ENCODE data around the gene KIRREL3.

DNA sequence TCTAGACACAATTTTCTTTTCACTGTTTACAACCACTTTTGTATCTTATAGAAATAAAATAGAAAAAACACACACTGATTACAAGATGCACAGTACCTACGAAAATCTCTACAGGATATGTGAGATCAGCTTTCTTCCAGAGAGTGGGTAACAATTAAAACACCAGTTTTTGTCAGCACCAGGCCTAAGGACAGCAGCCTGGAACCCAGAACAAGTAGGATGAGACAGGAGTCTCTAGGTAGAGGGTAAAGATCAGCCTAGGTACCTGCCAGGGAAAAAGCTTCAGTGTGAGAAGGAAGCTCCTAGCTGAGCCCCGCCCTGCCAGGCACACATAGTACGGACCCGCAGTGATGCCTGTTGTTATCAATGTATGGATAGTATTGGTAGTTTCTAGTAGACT lies 61.9 kb downstream of the KIRREL3 start:
- TF ChIP-seq, protein P1, sequence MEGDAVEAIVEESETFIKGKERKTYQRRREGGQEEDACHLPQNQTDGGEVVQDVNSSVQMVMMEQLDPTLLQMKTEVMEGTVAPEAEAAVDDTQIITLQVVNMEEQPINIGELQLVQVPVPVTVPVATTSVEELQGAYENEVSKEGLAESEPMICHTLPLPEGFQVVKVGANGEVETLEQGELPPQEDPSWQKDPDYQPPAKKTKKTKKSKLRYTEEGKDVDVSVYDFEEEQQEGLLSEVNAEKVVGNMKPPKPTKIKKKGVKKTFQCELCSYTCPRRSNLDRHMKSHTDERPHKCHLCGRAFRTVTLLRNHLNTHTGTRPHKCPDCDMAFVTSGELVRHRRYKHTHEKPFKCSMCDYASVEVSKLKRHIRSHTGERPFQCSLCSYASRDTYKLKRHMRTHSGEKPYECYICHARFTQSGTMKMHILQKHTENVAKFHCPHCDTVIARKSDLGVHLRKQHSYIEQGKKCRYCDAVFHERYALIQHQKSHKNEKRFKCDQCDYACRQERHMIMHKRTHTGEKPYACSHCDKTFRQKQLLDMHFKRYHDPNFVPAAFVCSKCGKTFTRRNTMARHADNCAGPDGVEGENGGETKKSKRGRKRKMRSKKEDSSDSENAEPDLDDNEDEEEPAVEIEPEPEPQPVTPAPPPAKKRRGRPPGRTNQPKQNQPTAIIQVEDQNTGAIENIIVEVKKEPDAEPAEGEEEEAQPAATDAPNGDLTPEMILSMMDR (conservative IDR thresholded peaks at IDR 0.05) = no peak
- TF ChIP-seq ZFX (IDR thresholded peaks at IDR 0.05) = no peak
